ENCODE results near the gene ARID4A.
"Not testable (repeated sequence)": the region's sequence is repeated elsewhere in the genome, so short reads cannot be mapped to it uniquely, and the experiment has no call there.

Gene ARID4A

GRCh38 chr14:58415636-58416547, 117.5 kb downstream of the ARID4A start:
- Mint-ChIP-seq H3K9me3 (peaks cover 3% of the 10 kb centered on the region), H3K4me1 (ENCODE audit: low read depth) (peaks cover 24% of the 10 kb centered on the region), H3K4me3 (no peak overlapping the region), H3K27me3 (no peaks in the 10 kb centered on the region), H3K27ac (no peak overlapping the region), H3K36me3 (ENCODE audit: low read depth) (peaks cover 73% of the 10 kb centered on the region)

GRCh38 chr14:58416934-58417333, 118.6 kb downstream of the ARID4A start:
- H3K36me3 Mint-ChIP-seq (ENCODE audit: low read depth): peaks cover 78% of the 10 kb centered on the region
- not testable (repeated sequence) for H3K27ac Mint-ChIP-seq, H3K27me3 Mint-ChIP-seq, H3K4me3 Mint-ChIP-seq, H3K9me3 Mint-ChIP-seq
- peaks cover 24% of the 10 kb centered on the region for H3K4me1 Mint-ChIP-seq (ENCODE audit: low read depth)
